HG03135 (cell line): ENCODE data around the gene LDLRAD3.

Source experiments
- ATAC-seq: cut with Tn5 transposase; IDR thresholded peaks from one replicate; pipeline ENCODE4 v1.9.1; 2021; ENCODE audit warnings: mild to moderate bottlenecking, moderate library complexity; ENCODE audit not compliant: unreplicated experiment

LDLRAD3 gene

DNA sequence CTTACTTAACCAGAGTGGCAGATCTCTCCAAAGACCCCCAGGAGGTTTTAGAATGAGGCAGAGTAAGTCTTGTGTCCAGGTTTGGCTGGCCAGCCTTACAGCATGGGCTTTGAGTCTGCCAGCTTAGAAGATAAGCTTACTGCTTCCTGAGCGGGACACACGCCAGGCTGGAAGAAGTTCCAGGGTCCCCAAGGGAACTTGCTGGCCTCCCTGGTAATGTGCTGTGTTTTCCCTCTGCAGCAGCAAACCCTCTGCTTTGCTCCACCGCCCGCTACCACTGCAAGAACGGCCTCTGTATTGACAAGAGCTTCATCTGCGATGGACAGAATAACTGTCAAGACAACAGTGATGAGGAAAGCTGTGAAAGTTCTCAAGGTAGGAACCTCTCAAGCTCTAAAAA lies 154.2 kb downstream of the LDLRAD3 start:
- ATAC-seq: no peak

GRCh38 chr11:36098853-36099375 lies 155.1 kb downstream of the LDLRAD3 start:
- no peak for ATAC-seq

GRCh38 chr11:36101466-36101865 lies 157.6 kb downstream of the LDLRAD3 start:
- ATAC-seq: no peak

GRCh38 chr11:36102868-36103267 lies 159.0 kb downstream of the LDLRAD3 start:
- no peak for ATAC-seq

DNA sequence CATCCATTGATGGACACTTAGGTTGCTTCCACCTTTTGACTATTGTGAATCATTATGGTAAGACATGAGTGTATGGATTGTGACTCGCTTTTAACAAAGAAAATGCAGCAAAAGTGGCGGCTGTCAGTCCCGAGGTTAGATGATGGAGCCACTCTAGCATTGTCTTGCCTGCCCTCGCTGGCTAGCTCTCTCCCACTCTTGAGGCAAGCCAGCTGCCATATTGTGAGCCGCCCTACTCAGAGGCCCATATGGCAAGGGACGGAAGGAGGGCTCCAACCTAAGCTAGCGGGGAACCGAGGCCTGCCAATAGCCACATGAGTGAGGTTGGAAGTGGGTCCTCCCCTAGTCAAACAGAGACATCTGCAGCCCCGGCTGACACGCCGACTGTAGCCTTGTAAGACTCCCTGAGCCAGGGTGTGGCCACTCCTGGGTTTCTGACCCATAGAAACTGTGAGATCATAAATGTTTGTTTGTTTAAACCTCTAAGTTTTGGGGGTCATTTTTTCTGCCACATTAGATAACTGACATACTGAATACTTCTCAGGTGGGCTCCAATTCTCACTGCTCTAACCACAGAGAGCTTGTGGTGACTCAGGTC lies 160.2 kb downstream of the LDLRAD3 start:
- no peak for ATAC-seq

DNA sequence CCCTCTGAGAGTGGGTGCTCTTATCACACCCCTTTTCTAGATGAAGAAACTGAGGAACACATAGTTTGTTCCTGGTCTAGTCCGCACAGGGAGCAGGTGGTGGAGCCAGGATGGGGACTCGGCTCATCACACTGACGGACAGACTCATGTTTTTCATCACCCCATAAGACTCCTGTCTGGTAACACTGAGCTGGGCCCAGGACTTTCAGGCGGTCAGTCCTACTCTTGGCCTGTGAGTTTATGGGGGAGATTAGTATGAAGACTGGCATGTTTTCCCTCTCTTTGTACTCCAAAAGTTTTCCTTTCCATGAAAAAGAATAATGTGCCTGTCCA lies 160.8 kb downstream of the LDLRAD3 start:
- no peak for ATAC-seq

GRCh38 chr11:36105743-36106581 lies 162.1 kb downstream of the LDLRAD3 start:
- ATAC-seq: no peak

GRCh38 chr11:36107547-36107946 lies 163.7 kb downstream of the LDLRAD3 start:
- ATAC-seq: no peak

DNA sequence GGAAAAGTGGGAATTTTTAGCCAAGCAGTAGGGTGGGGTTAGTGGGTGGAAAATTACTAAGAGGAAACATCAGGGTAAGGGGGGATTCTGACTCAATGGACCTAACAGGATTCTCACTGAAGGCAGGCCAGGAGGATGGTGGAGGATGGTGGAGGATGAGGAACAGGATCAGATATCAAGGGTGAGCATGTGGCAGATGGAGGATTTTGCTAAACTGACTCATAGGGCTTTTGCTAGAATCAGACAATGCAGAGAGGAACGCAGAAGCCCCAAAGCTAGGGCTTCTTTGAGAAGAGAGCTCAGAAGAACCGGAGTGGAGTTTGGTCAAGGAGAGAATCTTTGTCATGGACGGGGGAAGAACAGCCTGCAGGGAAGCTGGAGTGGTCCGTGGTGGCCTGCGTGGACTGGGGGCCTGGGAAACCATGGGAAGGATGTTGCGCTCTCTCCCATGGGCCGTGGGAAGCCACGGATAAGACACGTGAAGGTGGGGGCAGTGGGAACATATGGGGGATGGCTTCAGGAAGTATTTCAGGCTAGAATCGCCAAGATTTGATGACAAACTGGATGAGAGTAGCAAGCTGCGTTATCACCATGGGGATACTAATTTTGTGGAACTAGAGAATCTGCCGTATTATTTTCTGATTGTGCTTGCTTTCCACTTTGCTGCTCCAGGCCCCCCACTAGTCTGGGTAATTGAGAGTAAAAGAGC lies 165.2 kb downstream of the LDLRAD3 start:
- no peak for ATAC-seq

GRCh38 chr11:36109590-36109849 lies 165.7 kb downstream of the LDLRAD3 start:
- ATAC-seq: no peak

DNA sequence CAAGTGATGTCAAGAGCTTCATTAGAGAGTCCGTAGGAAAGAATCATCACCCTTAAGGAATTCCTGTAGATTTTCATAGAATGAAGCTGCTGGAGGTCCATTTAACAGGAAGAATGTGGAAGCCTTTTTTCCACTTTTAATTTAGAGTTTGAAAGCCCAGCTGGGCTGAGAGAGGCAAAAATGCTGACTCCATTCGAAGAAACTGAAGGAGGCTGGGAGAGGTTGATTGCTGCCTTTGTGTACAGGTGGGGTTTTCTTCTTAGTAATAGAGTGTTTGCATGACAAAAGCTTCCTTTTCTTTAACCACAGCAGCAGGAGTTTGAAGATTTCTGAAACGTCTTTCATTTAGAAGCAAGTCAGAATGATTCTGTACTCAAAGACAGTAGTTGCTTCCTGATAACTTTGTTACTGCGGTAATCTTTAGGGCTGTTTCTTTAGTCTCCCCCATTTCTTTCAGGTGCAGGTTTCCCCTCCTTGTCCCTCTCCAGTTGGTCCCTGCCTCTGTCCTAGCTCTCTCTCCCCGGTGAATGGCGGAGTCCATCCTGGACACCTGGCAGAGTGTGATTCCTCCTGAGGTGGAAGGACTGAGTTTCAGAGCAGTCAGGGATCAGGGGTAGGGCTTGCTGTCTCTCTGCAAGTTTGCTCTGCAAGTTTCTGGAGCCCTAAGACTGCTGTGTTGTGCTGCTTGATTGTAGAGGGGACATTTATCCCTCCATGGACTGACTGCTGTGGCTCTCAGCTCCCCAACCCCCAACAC lies 166.2 kb downstream of the LDLRAD3 start:
- ATAC-seq: no peak

GRCh38 chr11:36110668-36111410 lies 167.0 kb downstream of the LDLRAD3 start:
- no peak for ATAC-seq

- no peak for ATAC-seq
Observed at GRCh38 chr11:36114095-36114494, 170.2 kb downstream of the LDLRAD3 start.

DNA sequence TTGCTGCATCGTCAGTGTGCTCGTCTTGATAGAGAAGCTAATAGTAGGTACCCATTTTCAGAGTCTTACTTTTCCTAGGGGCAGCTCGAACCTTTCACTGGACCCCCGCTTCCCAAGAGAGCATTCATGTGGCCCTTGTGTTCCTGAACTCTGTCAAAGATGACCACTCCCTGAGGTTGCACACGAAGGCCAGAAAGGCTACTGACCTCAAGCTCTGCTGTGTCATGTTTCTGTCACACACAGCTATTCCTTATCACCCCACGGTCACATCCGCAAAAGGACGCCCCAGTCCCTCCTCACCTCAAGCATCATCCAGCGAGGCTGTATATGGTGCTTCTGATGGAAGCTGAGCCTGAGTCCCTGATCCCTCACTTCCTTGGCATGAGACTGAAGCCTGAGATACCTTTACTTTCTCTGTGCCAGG lies 171.5 kb downstream of the LDLRAD3 start:
- ATAC-seq: no peak

DNA sequence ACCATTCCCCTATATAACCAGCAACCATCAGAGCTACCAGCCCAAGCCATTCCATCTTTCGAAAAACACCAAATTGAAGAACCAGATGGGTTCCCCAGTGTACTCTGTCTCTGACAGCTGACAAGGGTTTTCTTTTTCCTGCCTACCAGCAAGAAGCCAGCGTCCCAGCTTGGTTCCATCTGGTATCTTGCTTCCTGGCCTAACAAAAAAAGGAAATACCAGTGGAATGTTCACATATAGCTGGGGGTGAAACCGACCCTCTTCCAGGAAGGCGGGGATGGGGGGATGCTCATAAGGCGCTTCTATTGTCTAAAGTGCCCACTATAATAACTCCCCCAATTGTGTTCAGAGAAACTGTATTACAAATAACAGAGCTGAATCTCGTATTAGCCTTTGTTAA lies 172.3 kb downstream of the LDLRAD3 start:
- no peak for ATAC-seq

DNA sequence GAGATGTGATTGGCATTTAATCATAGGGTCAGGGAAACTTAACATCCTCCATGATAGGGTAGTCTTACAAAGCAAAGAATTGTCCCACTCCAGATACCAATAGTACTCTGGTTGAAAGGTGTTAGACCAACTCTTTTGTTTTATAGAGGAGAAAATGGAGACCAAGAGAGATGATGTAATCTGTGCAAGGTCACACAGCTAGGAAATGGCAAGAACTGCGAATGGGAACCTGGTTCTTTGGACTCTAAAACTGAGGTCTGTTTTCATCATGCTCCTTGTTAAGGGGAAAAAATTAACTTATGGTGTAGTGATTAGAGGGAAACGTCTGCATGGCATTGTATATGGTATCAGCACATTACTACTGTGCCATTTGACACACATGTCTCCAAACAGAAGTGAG lies 174.2 kb downstream of the LDLRAD3 start:
- ATAC-seq: no peak

DNA sequence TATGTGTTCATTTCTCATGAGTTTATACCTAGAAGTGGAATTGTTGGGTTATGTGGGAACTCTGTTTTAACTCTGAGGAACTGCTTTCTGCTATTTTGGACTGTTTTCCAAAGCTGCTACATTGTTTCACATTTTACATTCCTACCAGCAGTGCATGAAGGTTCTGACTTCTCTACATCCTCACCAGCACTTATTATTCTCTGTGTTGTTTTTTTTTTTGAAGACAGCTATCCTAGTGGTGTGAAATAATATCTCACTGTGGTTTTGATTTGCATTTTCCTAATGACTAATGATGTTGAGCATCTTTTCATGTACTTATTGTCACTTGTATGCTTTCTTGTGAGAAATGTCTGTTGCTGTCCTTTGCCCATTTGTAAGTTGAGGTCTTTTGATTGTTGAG lies 175.4 kb downstream of the LDLRAD3 start:
- ATAC-seq: no peak

GRCh38 chr11:36121054-36121453 lies 177.2 kb downstream of the LDLRAD3 start:
- ATAC-seq: no peak

DNA sequence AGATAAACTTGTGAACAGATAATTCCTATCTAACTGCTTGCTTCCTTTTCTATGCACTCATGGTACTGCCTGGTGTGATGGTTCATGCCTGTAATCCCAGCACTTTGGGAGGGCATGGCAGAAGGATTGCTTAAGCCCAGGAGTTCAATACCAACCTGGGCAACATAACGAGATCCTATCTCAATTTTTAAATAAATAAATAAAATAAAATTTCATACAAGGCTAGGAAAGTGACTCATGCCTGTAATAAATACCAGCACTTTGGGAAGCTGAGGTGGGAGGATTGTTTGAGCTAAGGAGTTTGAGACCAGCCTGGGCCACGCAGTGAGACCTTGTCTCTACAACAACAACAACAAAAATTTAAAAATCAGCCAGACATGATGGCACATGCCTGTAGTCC lies 178.8 kb downstream of the LDLRAD3 start:
- ATAC-seq: no peak

DNA sequence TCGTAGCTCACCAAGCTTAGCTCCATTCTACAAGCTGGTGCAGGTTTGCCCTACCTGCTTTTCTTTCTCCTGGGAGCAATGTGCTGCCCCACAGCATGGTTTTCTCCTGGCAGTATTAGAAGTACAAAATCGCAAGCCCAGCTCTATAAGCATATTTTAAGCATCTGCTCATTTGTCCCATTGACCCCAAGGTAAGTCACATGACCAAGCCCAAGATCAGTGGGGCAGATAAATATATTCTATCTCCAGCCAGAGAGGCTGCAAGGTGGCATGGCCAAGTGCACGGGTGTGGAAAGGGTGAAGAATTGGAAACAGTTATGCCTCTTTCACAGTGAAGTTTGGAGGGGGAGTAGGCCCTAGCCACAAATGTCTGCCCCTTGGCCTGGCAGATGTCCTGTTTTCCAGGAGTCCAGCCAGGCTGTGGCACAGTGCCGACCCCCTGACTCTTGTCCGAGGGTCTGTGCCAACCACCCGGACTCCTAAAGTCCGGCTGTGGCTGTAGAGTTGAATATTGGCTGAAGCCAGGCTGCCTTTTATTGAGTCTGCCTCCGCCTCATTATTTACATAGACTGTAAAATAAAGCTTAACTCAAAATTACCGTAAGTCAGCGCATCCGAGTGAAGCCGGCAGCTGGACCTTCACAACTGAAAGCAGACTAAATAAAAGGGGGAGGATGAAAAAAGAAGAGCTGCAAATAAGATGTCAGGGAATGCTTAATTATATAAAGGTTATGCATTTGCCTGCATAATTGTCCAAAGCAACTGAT lies 179.7 kb downstream of the LDLRAD3 start:
- no peak for ATAC-seq
